Camera-type eye (tissue), 1 donor: Measurements from ENCODE around the gene TPMT. TPM values are rescaled to one million over a fixed set of nuclear protein-coding genes. Genes with fewer than 3 reads are reported as not detected.

Experiments
- total RNA-seq: library from RNA; depleted of rRNA; stranded (reverse); fragments of >200 nt; gene quantifications from one replicate; pipeline ENCODE4 v1.2.3, GENCODE V29; 2014

Gene TPMT
- total RNA-seq = 14.4 TPM

DNA sequence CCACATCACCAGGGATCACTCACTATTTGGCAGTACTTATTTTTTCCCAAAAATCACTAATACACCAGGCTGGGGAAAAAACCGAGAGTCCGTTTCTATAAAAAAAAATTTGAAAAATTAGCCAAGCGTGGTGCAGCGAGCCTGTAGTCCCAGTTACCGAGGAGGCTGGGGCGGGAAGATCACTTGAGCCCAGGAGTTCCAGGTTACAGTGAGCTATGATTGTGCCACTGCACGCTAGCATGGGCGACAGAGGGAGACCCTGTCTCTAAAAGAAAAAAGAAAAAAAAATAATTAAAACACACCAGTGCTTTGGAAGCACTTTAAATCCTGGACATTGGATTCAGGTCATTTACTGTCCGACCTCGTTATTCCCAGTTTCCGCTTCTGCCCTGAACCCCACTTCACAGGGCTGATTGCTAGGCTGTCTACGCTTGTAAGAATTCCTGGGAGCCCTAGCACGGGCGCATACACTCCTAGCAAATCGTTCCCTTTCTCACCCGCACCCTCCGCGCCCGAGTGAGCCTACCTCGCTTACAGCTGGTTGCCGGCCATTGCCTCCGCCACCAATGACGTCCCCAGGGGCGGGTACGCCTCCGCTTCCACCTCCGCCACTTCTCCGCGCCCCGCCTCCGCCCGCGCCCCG, at the start of gene TPMT:
TSS of gene TPMT (minus strand) at position 571 of the 643 bp plus-strand sequence. CDS start 5,950 bp downstream, outside the sequence.

DNA sequence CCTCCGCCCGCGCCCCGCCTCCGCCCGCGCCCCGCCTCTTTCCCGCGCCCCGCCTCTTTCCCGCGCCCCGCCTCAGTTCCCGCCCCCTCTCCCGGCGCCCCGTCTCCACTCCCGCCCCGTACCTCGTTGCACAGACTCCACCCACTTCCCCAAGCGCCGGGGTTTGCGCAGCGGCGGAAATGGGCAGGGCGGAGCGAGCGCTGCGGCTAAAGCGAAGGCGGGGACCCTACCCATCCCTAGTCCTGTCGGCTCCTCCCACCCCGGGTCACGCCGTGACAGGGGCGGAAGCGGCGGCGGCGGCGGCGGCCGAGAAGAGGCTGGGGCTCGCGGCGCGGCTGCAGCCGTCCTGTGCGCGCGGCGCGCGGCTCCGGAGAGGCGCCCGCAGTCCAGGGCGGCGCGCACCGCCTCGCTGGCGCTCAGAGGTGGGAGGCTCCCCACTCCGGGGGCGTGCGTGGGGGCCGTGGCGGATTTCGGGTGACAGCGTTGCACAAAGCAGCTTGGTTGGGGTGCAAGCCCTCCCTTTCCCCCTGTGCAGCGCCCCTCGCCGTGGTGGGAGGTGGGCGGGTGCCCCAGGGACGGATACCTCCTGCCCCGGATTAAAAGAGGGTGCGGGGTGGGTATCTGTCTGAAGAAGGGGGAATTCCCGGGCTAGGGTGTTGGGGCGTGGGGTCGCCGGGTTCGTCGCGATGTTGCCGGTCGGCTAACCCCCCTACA, 430 bp upstream of the TPMT start, which contains the start of gene KDM1B:
TSS of gene KDM1B (plus strand) at position 273 of the 714 bp plus-strand sequence. CDS start 4,474 bp downstream, outside the sequence.

DNA sequence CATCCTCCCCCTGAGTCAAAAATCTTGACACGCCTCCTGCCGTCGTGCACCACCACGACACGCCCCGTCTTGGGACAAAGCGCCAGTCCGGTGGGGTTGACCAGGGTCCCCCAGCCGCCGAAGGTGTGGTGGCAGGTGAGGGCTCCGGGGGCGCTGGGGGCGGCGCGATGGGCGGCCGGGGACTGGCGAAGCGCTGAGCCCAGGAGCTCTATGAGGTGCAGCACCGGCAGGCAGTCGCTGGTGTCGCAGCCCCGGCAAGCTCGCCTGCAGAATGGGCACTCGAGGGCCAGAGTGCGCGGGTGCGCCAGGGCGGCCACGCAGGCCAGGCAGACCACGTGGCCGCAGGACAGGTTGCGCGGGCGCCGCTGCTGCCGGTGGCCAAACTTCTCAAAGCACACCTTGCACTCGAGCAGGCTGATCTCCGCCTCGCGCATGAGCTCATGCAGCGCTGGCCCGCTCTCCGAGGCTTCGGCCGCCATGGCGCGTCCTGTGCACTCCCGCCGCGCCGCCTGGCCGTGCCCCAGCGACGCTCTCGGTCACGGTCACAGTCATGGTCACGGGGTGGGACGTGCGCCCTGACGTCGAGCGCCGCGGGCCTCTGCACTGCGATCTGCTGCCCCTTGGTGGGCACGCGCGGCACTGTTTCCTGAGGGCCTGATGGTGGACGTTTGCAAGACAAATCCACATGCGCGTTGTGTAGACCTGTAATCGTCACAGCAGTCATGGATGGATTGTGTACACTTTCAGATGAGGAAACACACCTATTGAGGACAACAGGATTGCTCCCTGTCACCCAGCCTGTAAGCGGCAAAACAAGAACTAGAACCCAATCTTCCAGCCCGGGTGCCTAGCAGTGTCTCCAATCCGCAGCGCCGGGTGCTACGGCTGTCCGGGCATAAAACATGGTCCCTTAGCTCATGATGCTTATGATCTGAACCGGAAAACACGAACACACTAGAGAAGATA, 32.5 kb downstream of the TPMT start, which contains the start of gene NHLRC1:
TSS of gene NHLRC1 (minus strand) at position 550 of the 966 bp plus-strand sequence. CDS start at position 479, 71 bp downstream.

Other genes with a start within 250 kb of the TPMT start
- gene KIF13A, start 167.4 kb downstream of the TPMT start, total RNA-seq = 68.6 TPM
- 2.8 TPM for gene NHLRC1, start 32.4 kb downstream of the TPMT start, total RNA-seq
- gene KDM1B, start 345 bp upstream of the TPMT start, total RNA-seq = 39.4 TPM
- gene DEK, start 109.5 kb upstream of the TPMT start, total RNA-seq = 146 TPM
- gene RNF144B, start 232.3 kb upstream of the TPMT start, total RNA-seq = 13.9 TPM